HG03066 (cell line): ENCODE results near the gene PRKCA.
"Not testable (repeated sequence)": the region's sequence is repeated elsewhere in the genome, so short reads cannot be mapped to it uniquely, and the experiment has no call there.

Experiments used
- ATAC-seq: cut with Tn5 transposase; IDR thresholded peaks from one replicate; pipeline ENCODE4 v1.9.1; 2021; ENCODE audit warnings: low read depth; ENCODE audit not compliant: unreplicated experiment

PRKCA gene

DNA sequence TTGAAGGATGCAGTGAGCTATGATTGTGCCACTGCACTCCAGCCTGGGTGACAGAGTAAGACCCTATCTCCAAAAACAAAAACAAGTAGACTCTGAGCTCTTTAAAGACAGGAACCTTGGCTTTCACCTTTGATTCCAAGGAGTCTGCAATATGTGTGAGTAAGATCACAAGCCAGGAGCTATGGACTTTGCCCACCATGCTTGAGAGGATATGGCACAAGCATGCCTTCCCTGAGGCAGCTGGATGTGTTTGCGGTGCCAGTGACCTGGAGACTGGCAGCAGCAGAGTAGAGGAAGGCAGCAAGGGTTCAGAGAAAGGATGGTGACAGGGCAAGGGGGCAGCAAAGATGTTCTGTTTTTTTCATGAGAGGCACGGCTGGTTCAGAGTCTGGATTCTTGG, 14.5 kb upstream of the PRKCA start:
- no peak for ATAC-seq

DNA sequence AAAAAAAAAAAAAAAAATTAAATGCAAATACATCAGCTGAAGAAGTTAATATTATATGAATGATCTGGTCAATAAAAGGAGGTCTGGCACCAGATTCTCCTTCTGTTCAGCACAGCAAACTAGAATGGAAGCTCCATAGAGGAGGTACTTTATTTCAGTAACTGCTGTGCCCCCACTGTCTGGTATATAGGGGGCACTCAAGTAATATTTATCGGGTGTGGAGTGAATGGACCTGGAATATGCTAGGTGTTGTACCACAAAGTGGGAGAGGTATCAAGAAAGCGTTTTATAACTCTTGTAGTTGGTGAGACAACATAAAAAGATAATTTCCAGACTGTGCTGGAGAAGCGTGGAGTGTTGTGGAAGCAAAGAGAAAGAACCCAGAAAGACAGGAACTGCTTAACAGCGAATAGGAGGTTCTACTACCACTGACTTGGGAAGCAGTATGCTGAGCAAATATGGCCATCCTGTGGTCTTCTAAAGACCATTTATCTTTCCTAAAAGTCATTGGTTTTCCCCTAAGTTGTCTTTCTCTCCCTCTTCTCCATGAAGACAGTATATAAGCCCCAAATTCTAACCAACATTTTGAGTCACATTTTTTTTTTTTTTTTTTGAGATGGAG, 12.2 kb upstream of the PRKCA start:
- no peak for ATAC-seq

DNA sequence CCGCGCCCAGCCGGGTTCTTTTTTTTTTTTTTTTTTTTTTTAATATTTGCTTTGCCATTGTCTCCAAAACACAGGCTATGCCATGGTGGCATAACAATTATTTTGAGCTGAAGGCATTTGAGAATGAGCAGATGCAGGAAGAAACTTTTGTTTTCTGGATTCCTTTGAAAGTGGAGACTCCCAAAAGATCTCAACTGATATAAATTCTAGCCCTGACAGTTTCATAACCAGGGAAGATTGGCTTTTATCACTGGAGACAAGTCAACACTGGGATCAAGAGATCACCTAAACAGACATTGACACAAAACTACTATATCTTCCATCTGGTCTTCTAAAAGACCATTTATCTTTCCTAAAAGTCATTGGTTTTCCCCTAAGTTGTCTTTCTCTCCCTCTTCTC, 10.1 kb upstream of the PRKCA start:
- ATAC-seq: no peak

DNA sequence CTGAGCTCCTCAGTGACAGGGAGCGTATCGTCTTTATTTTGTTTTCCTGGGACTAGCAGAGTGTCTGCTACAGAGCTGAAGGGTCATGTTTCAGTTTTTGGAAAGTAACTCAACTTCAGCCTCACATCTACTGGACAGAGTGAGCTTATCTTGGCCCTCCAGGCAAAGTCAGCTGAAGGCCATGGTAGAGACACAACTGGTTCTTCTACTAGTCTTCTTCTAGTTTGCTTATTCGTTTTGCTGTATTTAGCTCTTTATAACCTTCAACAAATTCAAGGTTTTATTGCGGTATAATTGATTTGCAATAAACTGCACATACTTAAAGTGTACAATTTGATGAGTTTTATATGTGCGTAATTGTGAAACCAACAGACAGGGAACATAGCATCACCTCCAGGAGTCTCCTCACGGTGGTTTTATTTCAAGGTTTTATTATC, 6.1 kb upstream of the PRKCA start:
- no peak for ATAC-seq

DNA sequence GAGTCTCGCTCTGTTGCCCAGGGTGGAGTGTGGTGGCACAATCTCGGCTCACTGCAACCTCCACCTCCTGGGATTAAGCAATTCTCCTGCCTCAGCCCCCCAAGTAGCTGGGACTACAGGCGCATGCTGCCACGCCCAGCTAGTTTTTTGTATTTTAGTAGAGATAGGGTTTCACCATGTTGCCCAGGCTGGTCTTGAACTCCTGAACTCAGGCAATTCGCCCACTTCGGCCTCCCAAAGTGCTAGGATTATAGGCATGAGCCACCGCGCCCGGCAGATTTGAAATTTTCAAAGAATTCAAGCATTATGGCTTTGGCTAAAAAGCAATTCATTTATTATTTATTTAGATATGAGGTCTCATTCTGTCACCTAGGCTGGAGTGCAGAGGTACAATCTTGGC, 5.0 kb upstream of the PRKCA start:
- ATAC-seq: not testable (repeated sequence)

DNA sequence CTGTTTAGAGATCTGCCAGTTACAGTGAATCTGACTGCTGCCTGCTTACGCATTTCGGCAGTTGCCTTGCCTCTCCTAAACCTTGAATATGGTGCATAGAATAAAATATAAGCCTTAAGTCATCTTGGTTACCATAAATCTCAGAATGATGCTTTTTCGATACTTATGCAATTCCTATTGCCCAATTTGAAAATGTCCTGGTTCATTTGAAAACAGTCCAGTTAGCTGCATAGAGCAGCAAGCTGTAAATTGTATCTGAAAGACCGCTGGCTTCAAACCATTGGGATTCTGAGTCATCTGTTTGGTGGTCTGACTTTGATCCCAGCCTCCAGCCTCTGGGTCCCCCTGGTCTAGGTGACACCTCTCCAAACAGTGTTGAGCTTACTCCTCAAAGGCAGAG, 2.7 kb upstream of the PRKCA start:
- no peak for ATAC-seq

DNA sequence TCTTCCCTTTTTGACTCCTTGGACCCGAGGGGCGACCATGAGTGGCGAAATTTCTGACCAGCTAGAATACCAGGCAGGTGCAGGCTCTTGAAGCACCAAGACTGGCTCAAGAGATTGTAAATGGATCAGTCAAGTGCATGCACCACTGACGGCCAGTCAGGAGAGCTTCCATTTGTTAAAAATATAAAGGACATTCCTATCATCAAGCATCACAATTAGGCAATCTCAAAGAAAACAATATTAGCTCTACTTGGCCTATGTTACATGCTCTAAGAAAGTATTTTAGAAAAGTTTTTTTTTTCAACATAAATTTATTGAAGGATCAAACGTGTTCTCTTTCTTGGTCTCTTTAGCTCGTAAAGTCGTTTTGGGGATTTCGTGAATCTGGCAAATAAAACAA, 1.5 kb upstream of the PRKCA start:
- ATAC-seq: no peak

DNA sequence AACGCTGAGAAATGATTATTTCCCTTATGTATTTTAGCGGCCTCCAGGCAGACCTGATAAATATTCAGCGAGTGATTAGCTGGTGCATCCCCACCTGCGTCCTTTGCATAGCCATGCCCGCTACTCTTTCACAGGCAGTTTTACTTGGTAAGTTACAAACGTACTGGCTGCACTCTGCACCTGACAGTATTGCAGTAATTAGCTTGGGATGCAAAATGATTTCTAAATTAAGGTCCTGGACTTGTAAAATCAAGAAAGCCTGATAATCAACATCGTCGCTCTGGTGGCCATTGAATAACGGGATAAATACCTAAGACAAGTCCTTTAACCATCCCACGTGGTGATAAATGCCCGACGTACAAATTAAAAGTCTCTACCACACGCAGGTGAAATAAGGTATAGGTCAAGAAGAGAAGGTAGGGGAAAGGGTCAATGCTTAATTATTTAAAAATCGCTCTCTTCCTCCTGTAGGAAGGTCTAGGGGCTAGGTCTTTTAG, 998 bp upstream of the PRKCA start:
- ATAC-seq: no peak

DNA sequence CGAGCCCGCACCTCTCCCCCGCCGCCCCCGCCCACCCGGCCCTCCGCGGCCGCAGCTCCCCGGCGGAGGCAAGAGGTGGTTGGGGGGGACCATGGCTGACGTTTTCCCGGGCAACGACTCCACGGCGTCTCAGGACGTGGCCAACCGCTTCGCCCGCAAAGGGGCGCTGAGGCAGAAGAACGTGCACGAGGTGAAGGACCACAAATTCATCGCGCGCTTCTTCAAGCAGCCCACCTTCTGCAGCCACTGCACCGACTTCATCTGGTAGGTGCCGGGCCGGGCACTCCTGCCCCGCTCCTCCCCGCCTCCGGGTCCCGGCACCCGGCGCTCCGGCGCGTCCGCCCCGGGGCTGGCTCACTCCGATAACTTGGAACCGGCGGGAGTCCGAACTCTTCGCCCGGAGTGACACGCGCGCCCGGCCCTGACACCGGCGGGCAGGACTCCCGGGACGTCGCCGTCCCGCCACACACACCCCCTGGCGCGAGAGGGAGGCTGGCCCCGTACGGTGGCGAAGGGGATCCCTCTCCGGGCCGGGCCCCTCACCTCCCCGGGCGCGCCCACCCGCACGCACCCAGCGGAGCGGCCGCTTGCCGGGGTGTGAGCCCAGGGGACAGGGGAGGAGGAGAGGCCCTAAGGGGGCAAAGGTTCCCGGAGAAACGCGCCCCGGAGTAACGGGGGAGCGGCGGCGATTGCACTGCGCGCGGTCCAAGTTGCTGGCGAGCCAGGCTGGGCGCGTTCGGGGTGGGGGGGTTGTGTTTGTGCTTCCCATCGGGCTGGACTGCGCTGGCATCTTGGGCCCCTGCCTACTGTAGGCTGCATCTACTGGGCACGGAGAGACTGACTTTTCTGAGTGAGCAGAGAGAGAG, 581 bp downstream of the PRKCA start:
- ATAC-seq: no peak

DNA sequence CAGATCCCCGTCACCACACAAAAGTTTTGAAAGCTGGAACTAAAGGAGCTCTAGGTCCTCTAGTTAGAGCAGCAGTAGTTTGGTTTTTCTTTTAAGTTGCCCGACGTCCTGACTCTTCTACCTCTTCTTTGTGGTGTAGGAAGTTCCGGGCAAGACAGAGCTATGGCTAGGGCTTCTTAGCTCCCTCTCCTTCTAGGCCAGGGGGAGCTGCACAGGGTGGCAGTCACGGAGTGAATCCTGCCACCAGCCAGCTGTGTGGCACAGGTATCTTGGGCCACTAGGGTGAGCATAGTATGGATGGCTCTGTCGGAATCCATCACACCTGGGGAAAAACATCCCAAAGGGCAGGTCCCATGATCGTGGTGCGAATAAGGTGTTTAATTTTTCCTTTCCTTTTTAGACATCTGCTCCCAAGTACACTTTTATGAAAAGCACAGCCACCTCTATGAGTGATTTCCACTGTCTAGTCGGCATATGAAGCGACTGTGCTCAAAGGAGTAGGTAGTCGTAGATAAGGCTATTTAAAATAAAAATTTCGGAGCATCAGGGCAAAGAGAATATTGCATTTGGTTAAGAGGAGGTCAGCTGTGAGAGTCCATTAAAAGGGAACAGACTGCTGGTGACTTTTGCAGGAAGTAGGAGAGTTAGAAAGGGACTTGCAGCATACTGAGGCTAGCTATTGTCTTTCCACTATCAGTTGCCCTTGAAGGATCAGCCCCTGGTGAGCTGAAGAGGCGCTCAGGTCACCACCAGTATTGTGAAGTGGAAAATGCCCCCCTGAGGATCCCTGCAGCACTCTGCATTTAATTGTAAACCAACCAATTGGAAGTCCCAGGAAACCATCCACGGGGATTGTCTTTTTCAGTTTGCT, 2.1 kb downstream of the PRKCA start:
- ATAC-seq: no peak

DNA sequence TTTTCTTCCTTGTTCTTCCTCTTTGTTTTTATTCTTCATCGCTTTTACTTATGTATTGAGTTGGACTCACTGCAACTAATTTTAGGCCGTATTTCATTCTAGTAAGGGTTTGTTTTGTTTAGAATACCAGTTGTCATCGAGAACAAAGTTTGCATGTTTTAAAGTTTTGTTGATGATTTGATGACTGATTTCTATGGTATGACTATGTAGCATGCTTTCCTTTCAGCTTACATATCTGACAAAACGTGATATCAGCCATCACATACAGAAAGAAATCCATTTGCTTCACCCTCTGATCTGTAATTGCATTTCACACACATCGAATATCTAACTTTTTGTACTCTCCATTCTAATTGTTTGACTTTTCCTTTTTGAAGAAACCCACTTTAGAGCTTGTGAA, 4.0 kb downstream of the PRKCA start:
- no peak for ATAC-seq

DNA sequence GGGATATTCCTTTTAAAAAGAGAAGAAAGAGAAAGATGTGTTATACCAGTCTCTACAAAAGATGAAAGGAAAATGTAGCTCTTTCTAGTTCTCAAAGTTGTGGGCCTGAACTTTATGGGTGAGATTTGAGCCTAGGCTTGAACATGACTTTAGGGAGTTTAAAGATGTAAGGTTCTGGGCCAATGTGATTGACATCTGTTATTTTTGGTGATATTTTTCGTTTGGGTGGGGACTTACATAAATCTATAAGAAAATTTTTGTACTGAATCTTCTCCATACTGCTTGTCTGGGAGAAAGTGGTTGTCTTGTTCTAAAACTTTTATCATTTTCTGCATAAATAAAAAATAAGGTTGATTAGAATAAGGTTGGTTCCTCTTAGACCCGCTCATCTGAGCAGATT, 4.8 kb downstream of the PRKCA start:
- no peak for ATAC-seq

DNA sequence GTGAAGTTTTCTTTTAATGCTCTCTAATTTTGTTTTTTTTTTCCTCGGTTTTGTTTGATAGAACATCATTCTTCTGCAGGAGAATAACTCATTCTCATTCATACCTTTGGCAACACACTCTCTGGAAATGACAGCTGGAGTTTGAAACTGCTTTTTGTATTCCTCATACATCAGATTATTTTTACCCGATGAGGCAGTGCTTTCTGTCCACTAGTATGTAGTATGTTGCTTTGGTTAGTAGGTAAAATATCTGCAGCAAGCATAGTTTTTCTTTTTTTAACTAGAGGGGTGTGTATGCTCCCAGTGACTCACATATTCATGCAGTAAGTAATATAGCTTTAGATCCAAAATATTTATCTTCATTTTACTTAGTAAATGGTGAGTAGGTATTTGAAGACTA, 6.4 kb downstream of the PRKCA start:
- no peak for ATAC-seq

DNA sequence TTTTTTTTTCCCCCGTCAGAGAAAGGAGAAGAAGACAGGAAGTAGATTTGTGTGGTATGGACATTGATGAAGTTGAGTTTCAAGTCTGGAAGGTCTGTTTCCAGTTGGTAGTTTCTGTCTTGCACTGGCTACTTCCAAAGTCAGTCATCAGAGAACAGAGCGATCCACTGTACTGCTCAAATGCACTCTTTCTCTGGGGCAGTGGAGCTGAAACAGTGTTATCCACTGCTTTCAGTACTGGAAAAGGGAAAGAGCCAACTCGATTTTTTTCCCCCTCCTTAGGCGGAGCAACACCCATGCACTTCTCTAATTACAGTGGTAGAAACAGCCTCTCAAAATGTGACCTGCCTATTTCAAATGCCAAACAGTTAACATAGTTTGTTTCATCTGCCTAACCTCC, 7.4 kb downstream of the PRKCA start:
- no peak for ATAC-seq

DNA sequence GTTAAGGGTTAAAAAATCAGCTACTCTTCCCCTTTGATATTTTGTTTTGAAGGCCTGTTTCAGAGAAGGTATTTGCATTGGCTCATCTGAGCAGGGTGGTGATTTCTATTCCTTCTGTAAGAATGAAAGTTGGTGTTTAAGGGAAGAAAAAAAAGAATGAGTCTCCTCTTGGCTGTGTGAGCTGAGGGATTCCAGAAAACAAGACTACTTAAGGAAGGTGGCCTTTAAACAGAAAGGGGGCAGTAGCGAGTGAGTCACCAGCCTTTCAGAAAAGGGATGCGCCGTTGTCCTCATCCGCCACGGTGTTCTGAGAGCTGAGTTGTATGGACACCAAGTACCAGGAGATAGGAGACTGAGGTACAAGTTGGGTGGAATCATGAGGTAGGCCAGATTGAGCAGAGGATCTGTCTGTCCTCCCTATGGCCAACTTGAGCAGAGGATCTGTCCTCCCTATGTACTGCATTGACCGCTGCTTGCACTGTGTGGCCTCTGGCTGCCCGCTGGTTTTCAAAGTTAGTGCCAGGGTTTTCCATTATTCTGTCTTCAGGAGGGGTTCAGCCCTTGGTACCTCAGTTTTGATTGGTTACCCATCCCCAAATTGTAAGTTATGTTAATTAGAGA, 8.2 kb downstream of the PRKCA start:
- no peak for ATAC-seq

DNA sequence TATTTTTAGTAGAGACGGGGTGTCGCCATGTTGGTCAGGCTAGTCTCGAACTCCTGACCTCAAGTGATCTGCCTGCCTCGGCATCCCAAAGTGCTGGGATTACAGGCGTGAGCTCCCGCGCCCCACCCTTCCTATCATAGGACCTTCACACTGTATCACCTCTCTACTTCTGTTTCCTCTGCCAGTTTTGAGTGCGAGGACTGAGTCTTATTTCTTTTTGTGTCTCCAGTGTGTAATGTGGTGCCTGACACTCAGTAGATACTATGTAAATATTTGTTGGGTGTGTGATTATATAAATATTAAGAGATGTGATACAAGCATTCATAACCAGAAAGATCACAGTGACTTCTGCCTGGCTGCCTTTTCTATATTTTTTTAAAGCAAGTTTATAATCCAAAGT, 10.5 kb downstream of the PRKCA start:
- ATAC-seq: no peak

DNA sequence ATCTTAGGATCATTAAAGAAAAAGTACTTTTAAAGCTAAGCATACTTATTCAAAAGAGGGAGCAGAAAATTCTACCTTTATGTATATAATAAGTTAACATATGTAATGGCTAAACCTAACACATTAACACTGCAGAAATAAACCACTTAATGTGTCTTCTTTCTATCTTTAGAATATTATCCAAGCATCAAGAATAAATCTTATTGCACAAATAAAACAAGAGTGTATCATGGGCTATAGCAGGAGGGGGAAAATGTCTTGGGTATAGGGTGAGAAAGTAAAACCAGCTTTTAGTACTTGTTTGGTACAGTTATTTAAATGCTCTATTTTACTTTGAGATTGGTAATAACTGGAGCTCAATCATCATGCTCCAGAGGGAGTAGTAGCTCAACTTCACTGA, 10.9 kb downstream of the PRKCA start:
- no peak for ATAC-seq

DNA sequence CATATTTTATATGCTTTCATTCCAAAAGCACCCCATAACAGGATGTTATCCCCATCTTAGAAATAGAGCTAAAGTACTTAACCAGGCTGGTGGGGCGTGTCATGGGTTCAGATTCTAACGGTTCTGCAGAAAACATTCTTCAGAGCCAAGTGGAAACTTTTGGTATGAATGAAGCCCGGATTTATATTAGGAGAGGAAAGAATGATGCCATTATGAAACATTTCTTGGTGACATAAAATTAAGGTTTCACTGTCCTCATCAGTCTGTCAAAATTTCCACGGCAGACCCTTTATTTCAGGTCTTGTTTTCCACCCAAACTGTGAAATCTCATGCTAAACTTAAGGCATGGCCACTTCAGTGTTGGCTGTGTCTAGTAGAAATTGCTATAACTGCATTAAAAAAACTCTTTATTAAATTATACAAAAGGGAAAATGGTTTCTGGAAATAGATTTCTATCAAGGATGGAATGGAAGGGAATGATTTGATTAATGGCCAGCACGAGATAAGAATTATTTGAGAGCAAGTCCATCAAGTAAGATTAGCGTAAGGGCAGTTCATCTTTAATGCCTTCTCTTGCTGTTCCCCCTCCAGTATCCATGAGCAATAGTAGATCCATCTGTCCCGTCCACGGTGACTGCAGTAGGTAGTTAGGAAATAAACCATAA, 11.7 kb downstream of the PRKCA start:
- no peak for ATAC-seq

DNA sequence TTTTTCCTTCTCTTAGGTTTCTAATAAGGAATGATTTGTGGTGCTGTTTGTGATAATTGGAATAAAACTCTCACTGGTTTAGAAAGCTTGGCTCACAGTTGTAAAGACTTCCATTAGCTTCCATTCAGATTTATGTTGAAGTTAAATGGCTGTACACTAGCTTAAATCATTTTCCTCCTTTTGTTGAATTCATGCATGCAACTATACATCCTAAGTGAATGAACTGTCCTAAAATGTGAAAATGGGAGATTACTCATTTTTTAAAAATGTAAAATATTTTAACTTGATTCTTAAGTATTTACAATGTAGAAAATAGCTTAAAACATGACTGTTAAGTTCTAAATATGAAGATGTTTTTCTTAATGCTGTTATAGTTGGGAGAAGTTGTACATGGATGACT, 15.2 kb downstream of the PRKCA start:
- ATAC-seq: no peak

DNA sequence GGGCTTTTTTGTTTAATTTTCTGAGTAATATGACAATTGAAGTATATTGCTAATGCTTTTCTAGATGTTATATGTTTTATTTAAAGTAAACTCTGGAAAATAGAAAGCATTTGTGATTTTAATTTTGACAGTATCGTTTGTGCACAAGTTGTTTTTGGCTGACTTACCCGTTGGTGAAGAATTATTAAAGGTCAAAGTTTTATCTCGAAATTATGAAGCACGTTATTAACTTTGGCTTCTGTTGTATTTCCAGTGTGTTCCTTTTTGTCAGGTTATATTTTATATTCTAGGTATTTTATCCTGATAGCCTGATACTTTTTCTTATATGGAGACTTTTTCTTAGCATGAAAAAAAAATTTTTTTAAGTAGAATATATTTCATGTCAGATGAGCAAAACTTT, 16.8 kb downstream of the PRKCA start:
- no peak for ATAC-seq
